PFSK-1 (cell line): ENCODE results near the gene PLEKHM1.

Experiments used
- FOXP2 ChIP-seq: optimal IDR thresholded peaks from 2 replicates; pipeline ENCODE3; 2011; ENCODE audit warnings: borderline replicate concordance, control low read depth, inconsistent platforms; ENCODE audit not compliant: insufficient read depth; ENCODE audit errors: extremely low read length, extremely low read depth
- POLR2AphosphoS5 ChIP-seq: IDR thresholded peaks from 2 replicates; pipeline ENCODE4 v1.6.1; 2012; ENCODE audit warnings: low read depth, mild to moderate bottlenecking, control low read depth, low read length, moderate library complexity
- REST ChIP-seq, 2 experiments: IDR thresholded peaks; 2 replicates each; pipeline versions ENCODE4 v1.6.1 to v1.8.0; 2011 to 2012; ENCODE audit warnings: low read depth in 2 of 2, low read length in 2 of 2, control low read depth in 1 of 2, inconsistent platforms in 1 of 2, mild to moderate bottlenecking in 1 of 2, moderate library complexity in 1 of 2; ENCODE audit not compliant: insufficient read depth in 1 of 2
- SIN3A ChIP-seq: IDR thresholded peaks from 2 replicates; pipeline ENCODE4 v1.6.1; 2012; ENCODE audit warnings: mild to moderate bottlenecking, low read length, moderate library complexity, borderline replicate concordance; ENCODE audit not compliant: insufficient read depth
- TAF1 ChIP-seq: IDR thresholded peaks from 2 replicates; pipeline ENCODE4 v1.6.1; 2012; ENCODE audit warnings: low read length, control low read depth, borderline replicate concordance; ENCODE audit not compliant: insufficient read depth

PLEKHM1 gene

GRCh38 chr17:45387739-45388138 is 102.8 kb downstream of the PLEKHM1 start:
- TF ChIP-seq SIN3A (no peak), FOXP2 (no peak), REST (IDR thresholded peaks at IDR 0.05; ENCODE audit: insufficient read depth in 1 of 2, low read depth in 2 of 2, low read length in 2 of 2) (no peak), TAF1 (no peak), POLR2AphosphoS5 (no peak)

GRCh38 chr17:45386178-45386577 is 104.3 kb downstream of the PLEKHM1 start:
- TF ChIP-seq TAF1 (no peak), REST (IDR thresholded peaks at IDR 0.05; ENCODE audit: insufficient read depth in 1 of 2, low read depth in 2 of 2, low read length in 2 of 2) (no peak), SIN3A (no peak), FOXP2 (no peak), POLR2AphosphoS5 (no peak)
